ENCODE measurements around the gene HOXC5.

- TF ChIP-seq, protein P1, sequence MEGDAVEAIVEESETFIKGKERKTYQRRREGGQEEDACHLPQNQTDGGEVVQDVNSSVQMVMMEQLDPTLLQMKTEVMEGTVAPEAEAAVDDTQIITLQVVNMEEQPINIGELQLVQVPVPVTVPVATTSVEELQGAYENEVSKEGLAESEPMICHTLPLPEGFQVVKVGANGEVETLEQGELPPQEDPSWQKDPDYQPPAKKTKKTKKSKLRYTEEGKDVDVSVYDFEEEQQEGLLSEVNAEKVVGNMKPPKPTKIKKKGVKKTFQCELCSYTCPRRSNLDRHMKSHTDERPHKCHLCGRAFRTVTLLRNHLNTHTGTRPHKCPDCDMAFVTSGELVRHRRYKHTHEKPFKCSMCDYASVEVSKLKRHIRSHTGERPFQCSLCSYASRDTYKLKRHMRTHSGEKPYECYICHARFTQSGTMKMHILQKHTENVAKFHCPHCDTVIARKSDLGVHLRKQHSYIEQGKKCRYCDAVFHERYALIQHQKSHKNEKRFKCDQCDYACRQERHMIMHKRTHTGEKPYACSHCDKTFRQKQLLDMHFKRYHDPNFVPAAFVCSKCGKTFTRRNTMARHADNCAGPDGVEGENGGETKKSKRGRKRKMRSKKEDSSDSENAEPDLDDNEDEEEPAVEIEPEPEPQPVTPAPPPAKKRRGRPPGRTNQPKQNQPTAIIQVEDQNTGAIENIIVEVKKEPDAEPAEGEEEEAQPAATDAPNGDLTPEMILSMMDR (IDR thresholded peaks at IDR 0.05), result no peak
- TF ChIP-seq POLR2A (IDR thresholded peaks at IDR 0.05) (no peak), POLR2AphosphoS5 (IDR thresholded peaks at IDR 0.05) (no peak), EP300 (IDR thresholded peaks at IDR 0.05) (no peak)
Observed at GRCh38 chr12:54006559-54007220, 26.2 kb upstream of the HOXC5 start.
